ENCODE data around the gene LIF.
A peak's percentile ranks its signal among the peaks of the same experiment; 100 is the strongest.

DNA sequence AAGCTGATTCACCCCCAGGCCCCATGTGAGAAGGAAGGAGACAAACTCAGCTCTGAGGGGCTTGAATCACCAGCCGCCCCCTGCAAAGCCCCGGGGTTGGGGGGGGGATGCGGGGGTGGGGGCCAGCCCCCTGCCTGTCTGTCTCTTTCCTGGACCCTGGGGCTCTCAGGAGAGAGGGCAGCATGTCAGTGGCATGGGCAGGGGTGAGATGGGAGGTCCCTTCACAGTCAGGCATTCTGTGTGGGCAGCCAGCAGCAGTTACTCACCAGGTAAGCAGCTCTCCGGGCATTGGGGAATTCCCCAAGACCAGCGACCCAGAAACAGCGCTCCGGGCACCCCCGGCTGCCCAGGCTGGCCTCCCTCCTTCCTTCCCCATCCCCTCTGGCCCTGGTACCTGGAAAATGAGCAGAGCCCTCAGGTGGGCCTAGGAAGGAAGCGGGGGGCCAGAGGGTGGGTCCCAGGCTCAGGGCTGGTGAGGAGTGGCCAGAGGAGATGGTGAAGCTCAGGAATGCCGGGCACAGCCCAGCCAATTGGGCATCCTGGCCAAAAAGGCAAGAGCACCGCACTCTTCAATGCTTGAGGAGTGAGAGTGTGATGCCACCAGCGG, 4.2 kb upstream of the LIF start:
- TF ChIP-seq ELF1 (IDR thresholded peaks at IDR 0.05; ENCODE audit: borderline replicate concordance, low read depth) (no peak), POLR2AphosphoS5 (IDR thresholded peaks at IDR 0.05; ENCODE audit: low read depth, low read length) (peak; percentile 6), CTCF (IDR thresholded peaks at IDR 0.05 in 2 of 3, conservative IDR thresholded peaks at IDR 0.05 in 1 of 3; ENCODE audit: borderline replicate concordance in 1 of 3, insufficient read depth in 1 of 3, low read depth in 2 of 3, low read length in 2 of 3) (no peak), EZH2 (IDR thresholded peaks at IDR 0.05) (no peak), CEBPB (IDR thresholded peaks at IDR 0.05; ENCODE audit: low read depth) (no peak), RAD21 (IDR thresholded peaks at IDR 0.05; ENCODE audit: low read depth) (no peak), ZFX (IDR thresholded peaks at IDR 0.05) (no peak), POLR2A (IDR thresholded peaks at IDR 0.05; ENCODE audit: borderline replicate concordance, extremely low read depth, insufficient read depth, insufficient read length) (no peak), ZNF274 (IDR thresholded peaks at IDR 0.05; ENCODE audit: low read depth, low read length) (no peak), SRF (IDR thresholded peaks at IDR 0.05; ENCODE audit: low read depth) (no peak)
- TF ChIP-seq, protein P1, sequence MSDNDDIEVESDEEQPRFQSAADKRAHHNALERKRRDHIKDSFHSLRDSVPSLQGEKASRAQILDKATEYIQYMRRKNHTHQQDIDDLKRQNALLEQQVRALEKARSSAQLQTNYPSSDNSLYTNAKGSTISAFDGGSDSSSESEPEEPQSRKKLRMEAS (IDR thresholded peaks at IDR 0.05): no peak
